GM23338 (cell line): ENCODE results near the gene ANKRD7. TPM values are rescaled to one million over a fixed set of nuclear protein-coding genes. Genes with fewer than 3 reads are reported as not detected.

Experiments
- ATAC-seq: fragments of 200-7000 bp; cut with Tn5 transposase; 3 replicates; pipeline ENCODE4 v1.9.1; 2020
- DNase-seq: peaks from one replicate; pipeline ENCODE4 v3.0.0-alpha.2; 2015; ENCODE audit warnings: low spot score
- H2AFZ ChIP-seq: fragments of 200-600 bp; sonication (generic); 2 replicates; pipeline ENCODE4 v1.8.0; 2016; ENCODE audit warnings: antibody characterized with exemption, mild to moderate bottlenecking, moderate library complexity
- H3F3A ChIP-seq: fragments of 200-600 bp; sonication (generic); replicated peaks from 2 replicates; pipeline ENCODE4 v1.8.0; 2017; ENCODE audit warnings: antibody characterized with exemption, mixed run types, low read depth
- H3K27ac ChIP-seq: fragments of 200-600 bp; sonication (generic); 2 replicates; pipeline ENCODE4 v1.6.1; 2016; ENCODE audit warnings: low read depth
- H3K27me3 ChIP-seq: fragments of 200-600 bp; sonication (generic); 2 replicates; pipeline ENCODE4 v1.8.0; 2016; ENCODE audit warnings: mild to moderate bottlenecking, mixed run types, moderate library complexity; ENCODE audit not compliant: insufficient read depth
- H3K36me3 ChIP-seq: fragments of 200-600 bp; sonication (generic); 2 replicates; pipeline ENCODE4 v1.8.0; 2016; ENCODE audit warnings: mild to moderate bottlenecking; ENCODE audit not compliant: insufficient read depth
- H3K4me1 ChIP-seq: fragments of 200-600 bp; sonication (generic); 2 replicates; pipeline ENCODE4 v1.8.0; 2016; ENCODE audit warnings: mild to moderate bottlenecking, moderate library complexity; ENCODE audit not compliant: insufficient read depth
- H3K4me2 ChIP-seq: fragments of 200-600 bp; sonication (generic); 2 replicates; pipeline ENCODE4 v1.7.1; 2017; ENCODE audit warnings: mixed run types
- H3K4me3 ChIP-seq: fragments of 200-600 bp; sonication (generic); 2 replicates; pipeline ENCODE4 v1.6.1; 2016; ENCODE audit warnings: mixed run types
- H3K79me2 ChIP-seq: fragments of 200-600 bp; sonication (generic); replicated peaks from 2 replicates; pipeline ENCODE4 v1.8.0; 2017; ENCODE audit warnings: mild to moderate bottlenecking; ENCODE audit not compliant: insufficient read depth
- H3K9me2 ChIP-seq: fragments of 200-600 bp; sonication (generic); 2 replicates; pipeline ENCODE4 v1.8.0; 2017; ENCODE audit not compliant: insufficient read depth
- H4K20me1 ChIP-seq: fragments of 200-600 bp; sonication (generic); replicated peaks from 2 replicates; pipeline ENCODE4 v1.8.0; 2017; ENCODE audit warnings: mild to moderate bottlenecking; ENCODE audit not compliant: insufficient read depth
- H3K27ac Mint-ChIP-seq: 2 replicates; pipeline ENCODE4 v1.8.0; 2020; ENCODE audit warnings: inconsistent platforms, mild to moderate bottlenecking, moderate library complexity, mixed read lengths
- H3K27me3 Mint-ChIP-seq: 3 replicates; pipeline ENCODE4 v1.8.0; 2022; ENCODE audit warnings: low read depth, mild to moderate bottlenecking, moderate library complexity, mixed read lengths, inconsistent platforms; ENCODE audit not compliant: insufficient read depth, poor library complexity
- H3K36me3 Mint-ChIP-seq: 3 replicates; pipeline ENCODE4 v1.8.0; 2021; ENCODE audit warnings: low read depth, mild to moderate bottlenecking, inconsistent platforms, moderate library complexity, mixed read lengths
- H3K4me1 Mint-ChIP-seq: 3 replicates; pipeline ENCODE4 v1.8.0; 2020; ENCODE audit warnings: mild to moderate bottlenecking, inconsistent platforms, mixed read lengths
- H3K4me3 Mint-ChIP-seq: 3 replicates; pipeline ENCODE4 v1.8.0; 2021; ENCODE audit warnings: moderate library complexity, mild to moderate bottlenecking, inconsistent platforms, mixed read lengths
- H3K9me3 Mint-ChIP-seq: 3 replicates; pipeline ENCODE4 v1.8.0; 2020; ENCODE audit warnings: moderate library complexity, mild to moderate bottlenecking, inconsistent platforms, mixed read lengths
- CREB1 ChIP-seq: fragments of 250-450 bp; sonication (Bioruptor Pico); IDR thresholded peaks from 2 replicates; pipeline ENCODE4 v1.5.0; 2020; ENCODE audit warnings: low read depth, mild to moderate bottlenecking, moderate library complexity
- EZH2 ChIP-seq: fragments of 200-600 bp; sonication (generic); IDR thresholded peaks from one replicate; pipeline ENCODE4 v1.8.0; 2017; ENCODE audit warnings: antibody characterized with exemption, mild to moderate bottlenecking, low read depth; ENCODE audit not compliant: unreplicated experiment
- EZH2phosphoT487 ChIP-seq: fragments of 200-600 bp; sonication (generic); IDR thresholded peaks from one replicate; pipeline ENCODE4 v1.8.1; 2018; ENCODE audit warnings: antibody characterized with exemption; ENCODE audit not compliant: unreplicated experiment
- STAT1 ChIP-seq: IDR thresholded peaks from one replicate; pipeline ENCODE4 v1.6.1; 2016; ENCODE audit warnings: antibody characterized with exemption; ENCODE audit not compliant: unreplicated experiment
- polyA plus RNA-seq: library from polyadenylated mRNA; unstranded; fragments of >200 nt; fragmentation: Nextera tagmentation; extraction: Ambion mirVana; gene quantifications from 2 replicates; pipeline ENCODE4 v1.2.1, GENCODE V29; 2016
- total RNA-seq: library from RNA; depleted of rRNA; stranded (reverse); fragments of >200 nt; shearing (Covaris generic); gene quantifications from 2 replicates; pipeline ENCODE4 v1.2.3, GENCODE V29; 2014
- TF ChIP-seq, protein P1 (sequence below): fragments of 250-450 bp; sonication (Bioruptor Pico); IDR thresholded peaks from 2 replicates; pipeline ENCODE4 v1.5.0; 2020; ENCODE audit warnings: mild to moderate bottlenecking, moderate library complexity
- TF ChIP-seq, protein P2 (sequence below), 2 experiments: fragments of 200-600 bp in 1 of 2; sonication (generic) in 1 of 2; conservative IDR thresholded peaks; 2 replicates each; pipeline versions ENCODE4 v1.5.1 to v1.6.1; 2016 to 2017; ENCODE audit warnings: antibody characterized with exemption in 2 of 2, low read depth in 2 of 2, mild to moderate bottlenecking in 2 of 2, moderate library complexity in 1 of 2

The ANKRD7 gene
- total and polyA plus RNA-seq, 2 experiments from 2014 or later: 1.6 to 2.1 TPM

- TF ChIP-seq, protein P1, sequence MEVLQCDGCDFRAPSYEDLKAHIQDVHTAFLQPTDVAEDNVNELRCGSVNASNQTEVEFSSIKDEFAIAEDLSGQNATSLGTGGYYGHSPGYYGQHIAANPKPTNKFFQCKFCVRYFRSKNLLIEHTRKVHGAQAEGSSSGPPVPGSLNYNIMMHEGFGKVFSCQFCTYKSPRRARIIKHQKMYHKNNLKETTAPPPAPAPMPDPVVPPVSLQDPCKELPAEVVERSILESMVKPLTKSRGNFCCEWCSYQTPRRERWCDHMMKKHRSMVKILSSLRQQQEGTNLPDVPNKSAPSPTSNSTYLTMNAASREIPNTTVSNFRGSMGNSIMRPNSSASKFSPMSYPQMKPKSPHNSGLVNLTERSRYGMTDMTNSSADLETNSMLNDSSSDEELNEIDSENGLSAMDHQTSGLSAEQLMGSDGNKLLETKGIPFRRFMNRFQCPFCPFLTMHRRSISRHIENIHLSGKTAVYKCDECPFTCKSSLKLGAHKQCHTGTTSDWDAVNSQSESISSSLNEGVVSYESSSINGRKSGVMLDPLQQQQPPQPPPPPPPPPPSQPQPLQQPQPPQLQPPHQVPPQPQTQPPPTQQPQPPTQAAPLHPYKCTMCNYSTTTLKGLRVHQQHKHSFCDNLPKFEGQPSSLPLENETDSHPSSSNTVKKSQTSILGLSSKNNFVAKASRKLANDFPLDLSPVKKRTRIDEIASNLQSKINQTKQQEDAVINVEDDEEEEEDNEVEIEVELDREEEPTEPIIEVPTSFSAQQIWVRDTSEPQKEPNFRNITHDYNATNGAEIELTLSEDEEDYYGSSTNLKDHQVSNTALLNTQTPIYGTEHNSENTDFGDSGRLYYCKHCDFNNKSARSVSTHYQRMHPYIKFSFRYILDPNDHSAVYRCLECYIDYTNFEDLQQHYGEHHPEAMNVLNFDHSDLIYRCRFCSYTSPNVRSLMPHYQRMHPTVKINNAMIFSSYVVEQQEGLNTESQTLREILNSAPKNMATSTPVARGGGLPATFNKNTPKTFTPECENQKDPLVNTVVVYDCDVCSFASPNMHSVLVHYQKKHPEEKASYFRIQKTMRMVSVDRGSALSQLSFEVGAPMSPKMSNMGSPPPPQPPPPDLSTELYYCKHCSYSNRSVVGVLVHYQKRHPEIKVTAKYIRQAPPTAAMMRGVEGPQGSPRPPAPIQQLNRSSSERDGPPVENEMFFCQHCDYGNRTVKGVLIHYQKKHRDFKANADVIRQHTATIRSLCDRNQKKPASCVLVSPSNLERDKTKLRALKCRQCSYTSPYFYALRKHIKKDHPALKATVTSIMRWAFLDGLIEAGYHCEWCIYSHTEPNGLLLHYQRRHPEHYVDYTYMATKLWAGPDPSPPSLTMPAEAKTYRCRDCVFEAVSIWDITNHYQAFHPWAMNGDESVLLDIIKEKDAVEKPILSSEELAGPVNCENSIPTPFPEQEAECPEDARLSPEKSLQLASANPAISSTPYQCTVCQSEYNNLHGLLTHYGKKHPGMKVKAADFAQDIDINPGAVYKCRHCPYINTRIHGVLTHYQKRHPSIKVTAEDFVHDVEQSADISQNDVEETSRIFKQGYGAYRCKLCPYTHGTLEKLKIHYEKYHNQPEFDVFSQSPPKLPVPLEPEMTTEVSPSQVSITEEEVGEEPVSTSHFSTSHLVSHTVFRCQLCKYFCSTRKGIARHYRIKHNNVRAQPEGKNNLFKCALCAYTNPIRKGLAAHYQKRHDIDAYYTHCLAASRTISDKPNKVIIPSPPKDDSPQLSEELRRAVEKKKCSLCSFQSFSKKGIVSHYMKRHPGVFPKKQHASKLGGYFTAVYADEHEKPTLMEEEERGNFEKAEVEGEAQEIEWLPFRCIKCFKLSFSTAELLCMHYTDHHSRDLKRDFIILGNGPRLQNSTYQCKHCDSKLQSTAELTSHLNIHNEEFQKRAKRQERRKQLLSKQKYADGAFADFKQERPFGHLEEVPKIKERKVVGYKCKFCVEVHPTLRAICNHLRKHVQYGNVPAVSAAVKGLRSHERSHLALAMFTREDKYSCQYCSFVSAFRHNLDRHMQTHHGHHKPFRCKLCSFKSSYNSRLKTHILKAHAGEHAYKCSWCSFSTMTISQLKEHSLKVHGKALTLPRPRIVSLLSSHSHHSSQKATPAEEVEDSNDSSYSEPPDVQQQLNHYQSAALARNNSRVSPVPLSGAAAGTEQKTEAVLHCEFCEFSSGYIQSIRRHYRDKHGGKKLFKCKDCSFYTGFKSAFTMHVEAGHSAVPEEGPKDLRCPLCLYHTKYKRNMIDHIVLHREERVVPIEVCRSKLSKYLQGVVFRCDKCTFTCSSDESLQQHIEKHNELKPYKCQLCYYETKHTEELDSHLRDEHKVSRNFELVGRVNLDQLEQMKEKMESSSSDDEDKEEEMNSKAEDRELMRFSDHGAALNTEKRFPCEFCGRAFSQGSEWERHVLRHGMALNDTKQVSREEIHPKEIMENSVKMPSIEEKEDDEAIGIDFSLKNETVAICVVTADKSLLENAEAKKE: no peak
- TF ChIP-seq, protein P2, sequence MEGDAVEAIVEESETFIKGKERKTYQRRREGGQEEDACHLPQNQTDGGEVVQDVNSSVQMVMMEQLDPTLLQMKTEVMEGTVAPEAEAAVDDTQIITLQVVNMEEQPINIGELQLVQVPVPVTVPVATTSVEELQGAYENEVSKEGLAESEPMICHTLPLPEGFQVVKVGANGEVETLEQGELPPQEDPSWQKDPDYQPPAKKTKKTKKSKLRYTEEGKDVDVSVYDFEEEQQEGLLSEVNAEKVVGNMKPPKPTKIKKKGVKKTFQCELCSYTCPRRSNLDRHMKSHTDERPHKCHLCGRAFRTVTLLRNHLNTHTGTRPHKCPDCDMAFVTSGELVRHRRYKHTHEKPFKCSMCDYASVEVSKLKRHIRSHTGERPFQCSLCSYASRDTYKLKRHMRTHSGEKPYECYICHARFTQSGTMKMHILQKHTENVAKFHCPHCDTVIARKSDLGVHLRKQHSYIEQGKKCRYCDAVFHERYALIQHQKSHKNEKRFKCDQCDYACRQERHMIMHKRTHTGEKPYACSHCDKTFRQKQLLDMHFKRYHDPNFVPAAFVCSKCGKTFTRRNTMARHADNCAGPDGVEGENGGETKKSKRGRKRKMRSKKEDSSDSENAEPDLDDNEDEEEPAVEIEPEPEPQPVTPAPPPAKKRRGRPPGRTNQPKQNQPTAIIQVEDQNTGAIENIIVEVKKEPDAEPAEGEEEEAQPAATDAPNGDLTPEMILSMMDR (conservative IDR thresholded peaks at IDR 0.05; ENCODE audit: low read depth in 2 of 2): no peak
- no peak for TF ChIP-seq CREB1 (CRISPR knock-in tag)
Observed at GRCh38 chr7:118264836-118265235, 40.3 kb downstream of the ANKRD7 start (continued).

GRCh38 chr7:118280319-118281012 is 56.0 kb downstream of the ANKRD7 start:
- Mint-ChIP-seq H3K27ac (no peak overlapping the region), H3K36me3 (no peaks in the 10 kb centered on the region), H3K9me3 (no peaks in the 10 kb centered on the region), H3K27me3 (peaks cover 2% of the 10 kb centered on the region), H3K4me3 (no peak overlapping the region), H3K4me1 (no peaks in the 10 kb centered on the region)
- no peaks in the 10 kb centered on the region for H3F3A ChIP-seq
- no peaks in the 10 kb centered on the region for H3K79me2 ChIP-seq
- H3K4me2 ChIP-seq: no peak overlapping the region
- 0 out of 2 replicates have a peak, but pooled peaks cover 3% of the 10 kb centered on the region for H3K9me2 ChIP-seq
- ATAC-seq (no peak), DNase-seq (no peak)
- H3K27me3 ChIP-seq: no peaks in the 10 kb centered on the region
- H3K36me3 ChIP-seq: no peaks in the 10 kb centered on the region
- H3K27ac ChIP-seq: no peak overlapping the region
- no peak overlapping the region; the same call in 1 of the 2 replicates for H2AFZ ChIP-seq
- no peak overlapping the region for H3K4me3 ChIP-seq
- no peak for TF ChIP-seq STAT1
- TF ChIP-seq EZH2: no peak
- no peak for TF ChIP-seq EZH2phosphoT487
- no peak for TF ChIP-seq CREB1 (CRISPR knock-in tag)
- no peaks in the 10 kb centered on the region for H4K20me1 ChIP-seq
- H3K4me1 ChIP-seq: no peaks in the 10 kb centered on the region
